GM23248 (cell line): ENCODE measurements around the gene RGS14.

Experiments
- EZH2 ChIP-seq: fragments of 200-600 bp; sonication (generic); IDR thresholded peaks from 2 replicates; pipeline ENCODE4 v1.6.1; 2018; ENCODE audit warnings: antibody characterized with exemption, mild to moderate bottlenecking; ENCODE audit not compliant: insufficient read depth, poor library complexity, severe bottlenecking
- EZH2phosphoT487 ChIP-seq: fragments of 200-600 bp; sonication (generic); IDR thresholded peaks from 2 replicates; pipeline ENCODE4 v1.6.1; 2018; ENCODE audit warnings: antibody characterized with exemption, moderate library complexity, mild to moderate bottlenecking, low read depth; ENCODE audit not compliant: insufficient read depth

- no peak for TF ChIP-seq EZH2
- TF ChIP-seq EZH2phosphoT487 = no peak
These were observed 24.1 kb upstream of the RGS14 start for GRCh38 chr5:177333420-177334154.
